ENCODE results near the gene FOXF1. TPM values are rescaled to one million over a fixed set of nuclear protein-coding genes. Genes with fewer than 3 reads are reported as not detected.

FOXF1 gene
- total and polyA plus RNA-seq, 2 donors = 0.05 to 0.55 TPM

DNA sequence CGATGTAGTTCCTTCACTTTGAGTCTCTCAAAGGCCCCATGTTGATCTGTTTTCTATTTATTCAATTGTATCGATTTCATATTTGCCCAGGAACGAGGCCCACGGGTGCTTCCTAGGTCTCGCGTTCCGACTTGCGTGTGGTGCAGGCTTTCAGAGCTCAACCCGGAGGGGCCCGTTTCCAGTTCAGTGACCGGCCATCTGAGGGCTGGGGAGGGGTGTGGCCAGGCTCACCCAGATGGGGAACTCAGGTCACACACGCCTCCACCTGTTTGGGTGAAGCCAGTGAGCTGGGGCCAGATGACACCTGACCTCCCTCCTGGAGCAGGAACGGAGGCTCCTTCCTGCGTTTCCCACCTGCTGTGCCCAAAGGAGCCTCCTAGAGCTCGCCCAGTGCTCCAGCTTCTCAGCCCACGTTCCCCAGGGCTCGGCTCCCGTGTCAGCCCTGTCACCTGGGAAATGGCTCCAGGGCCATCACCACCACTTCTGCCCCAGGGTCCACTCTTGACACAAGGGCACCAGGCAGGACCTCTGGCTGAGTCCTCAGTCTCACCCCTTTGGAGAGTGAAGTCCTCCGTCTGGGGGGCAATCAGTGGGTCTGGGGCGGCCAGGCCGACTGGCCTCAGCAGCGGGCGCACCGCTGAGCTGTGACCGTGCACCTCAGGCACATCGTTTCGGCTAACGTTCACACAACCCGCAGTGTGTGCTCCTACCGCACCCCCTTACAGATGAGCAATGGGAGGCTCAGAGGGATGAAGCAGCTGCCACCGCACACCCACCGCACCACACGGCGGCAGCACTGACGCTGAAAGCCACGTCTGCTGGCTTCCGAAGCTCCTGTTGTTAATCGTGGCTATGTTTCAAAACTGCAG, 18.0 kb downstream of the FOXF1 start:
- 96% methylated on average over 38 of the region's 38 CpGs for WGBS
- Histone ChIP-seq H3K9me3 (ENCODE audit: control insufficient read depth in 2 of 2, insufficient read depth in 1 of 2, low read length in 1 of 2) (no peaks in the 10 kb centered on the region), H3K4me1 (ENCODE audit: control insufficient read depth in 2 of 2, insufficient read depth in 2 of 2, low read length in 2 of 2) (no peaks in the 10 kb centered on the region), H3K36me3 (ENCODE audit: control insufficient read depth in 2 of 2, insufficient read depth in 2 of 2, low read length in 1 of 2) (peaks cover 0 to 14% of the 10 kb centered on the region in 2 donors), H3K4me3 (ENCODE audit: low read length in 2 of 2) (no peak overlapping the region), H3K27me3 (ENCODE audit: control insufficient read depth in 2 of 2, insufficient read depth in 1 of 2, low read length in 1 of 2) (peaks cover 0 to 6% of the 10 kb centered on the region in 2 donors), H3K27ac (ENCODE audit: low read depth in 1 of 2, low read length in 1 of 2) (no peak overlapping the region)
- DNase-seq (ENCODE audit: low read depth in 6 of 9, low spot score in 9 of 9) = no peak

DNA sequence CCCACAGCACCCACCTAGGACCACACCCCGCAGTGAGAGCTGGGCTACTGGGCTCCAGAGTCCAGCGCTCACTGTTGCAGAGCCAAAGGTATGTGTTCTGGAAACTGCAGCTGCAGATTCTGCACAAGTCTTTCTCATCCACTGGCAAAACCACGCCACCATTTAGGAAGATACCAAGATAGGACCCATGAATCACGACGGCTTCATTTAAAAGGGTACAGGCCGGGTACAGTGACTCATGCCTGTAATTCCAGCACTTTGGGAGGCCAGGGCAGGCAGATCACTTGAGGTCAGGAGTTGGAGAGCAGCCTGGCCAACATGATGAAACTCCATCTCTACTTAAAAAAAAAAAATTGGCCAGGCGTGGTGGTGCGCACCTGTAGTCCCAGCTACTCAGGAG, 18.8 kb downstream of the FOXF1 start:
- Histone ChIP-seq H3K4me3 (ENCODE audit: low read length in 2 of 2) (no peak overlapping the region), H3K27me3 (ENCODE audit: control insufficient read depth in 2 of 2, insufficient read depth in 1 of 2, low read length in 1 of 2) (peaks cover 0 to 2% of the 10 kb centered on the region in 2 donors), H3K4me1 (ENCODE audit: control insufficient read depth in 2 of 2, insufficient read depth in 2 of 2, low read length in 2 of 2) (no peaks in the 10 kb centered on the region), H3K9me3 (ENCODE audit: control insufficient read depth in 2 of 2, insufficient read depth in 1 of 2, low read length in 1 of 2) (no peaks in the 10 kb centered on the region), H3K36me3 (ENCODE audit: control insufficient read depth in 2 of 2, insufficient read depth in 2 of 2, low read length in 1 of 2) (peaks cover 0 to 14% of the 10 kb centered on the region in 2 donors), H3K27ac (ENCODE audit: low read depth in 1 of 2, low read length in 1 of 2) (no peak overlapping the region)
- WGBS = 85% methylated on average over 8 of the region's 8 CpGs
- no peak for DNase-seq (ENCODE audit: low read depth in 6 of 9, low spot score in 9 of 9)

DNA sequence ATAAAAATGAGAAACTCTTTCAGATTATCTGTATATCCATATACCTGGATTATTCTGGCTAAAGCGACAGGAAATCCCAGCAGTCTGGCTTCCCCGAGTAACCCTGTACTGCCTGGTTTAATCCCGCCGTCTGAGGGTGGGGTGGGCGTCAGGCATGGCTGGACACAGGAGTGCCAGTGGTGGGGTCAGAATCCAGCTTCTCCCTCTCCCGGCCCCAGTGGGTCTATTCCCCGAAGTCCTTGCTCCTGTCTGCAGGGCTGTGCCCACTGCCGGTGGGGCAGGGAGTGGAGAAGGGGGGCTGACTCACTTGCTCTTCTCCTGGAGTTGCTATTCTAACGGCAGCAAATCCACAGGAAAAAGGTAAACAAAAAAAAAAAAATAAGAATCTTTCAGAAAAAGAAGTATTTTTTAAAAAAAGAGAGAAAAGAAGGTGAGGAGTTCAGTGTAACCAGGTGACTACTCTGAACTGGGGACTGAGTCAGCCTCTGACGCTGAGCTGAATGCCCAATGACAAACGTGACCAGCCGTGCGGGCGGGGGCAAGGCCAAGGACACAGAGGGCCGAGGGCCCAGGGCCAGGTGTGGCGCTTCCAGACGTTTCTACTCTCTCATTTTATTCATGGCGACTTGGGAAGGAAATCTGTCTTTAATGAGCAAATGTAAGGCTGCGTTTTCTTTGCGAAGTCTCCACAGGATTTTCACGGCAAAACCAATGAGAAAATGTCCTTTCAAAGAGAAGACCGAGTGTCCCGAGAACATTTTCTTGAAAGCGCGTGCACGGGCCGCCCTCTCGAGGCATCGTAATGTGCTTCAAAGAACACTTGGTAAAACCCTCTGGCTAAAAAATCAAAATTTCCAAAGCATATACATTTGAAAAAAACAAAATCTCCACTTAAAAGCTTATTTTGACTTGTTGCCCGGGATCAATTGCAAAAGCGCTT, 20.2 kb downstream of the FOXF1 start:
- H3K9me3 ChIP-seq (ENCODE audit: control insufficient read depth in 2 of 2, insufficient read depth in 1 of 2, low read length in 1 of 2) = no peaks in the 10 kb centered on the region
- no peak for DNase-seq (ENCODE audit: low read depth in 6 of 9, low spot score in 9 of 9)
- WGBS = 96% methylated on average over 31 of the region's 31 CpGs
- peaks cover 0 to 18% of the 10 kb centered on the region in 2 donors for H3K36me3 ChIP-seq (ENCODE audit: control insufficient read depth in 2 of 2, insufficient read depth in 2 of 2, low read length in 1 of 2)
- H3K4me1 ChIP-seq (ENCODE audit: control insufficient read depth in 2 of 2, insufficient read depth in 2 of 2, low read length in 2 of 2) = no peaks in the 10 kb centered on the region
- H3K27ac ChIP-seq (ENCODE audit: low read depth in 1 of 2, low read length in 1 of 2) = no peak overlapping the region
- peaks cover 0 to 2% of the 10 kb centered on the region in 2 donors for H3K27me3 ChIP-seq (ENCODE audit: control insufficient read depth in 2 of 2, insufficient read depth in 1 of 2, low read length in 1 of 2)
- no peak overlapping the region for H3K4me3 ChIP-seq (ENCODE audit: low read length in 2 of 2)

DNA sequence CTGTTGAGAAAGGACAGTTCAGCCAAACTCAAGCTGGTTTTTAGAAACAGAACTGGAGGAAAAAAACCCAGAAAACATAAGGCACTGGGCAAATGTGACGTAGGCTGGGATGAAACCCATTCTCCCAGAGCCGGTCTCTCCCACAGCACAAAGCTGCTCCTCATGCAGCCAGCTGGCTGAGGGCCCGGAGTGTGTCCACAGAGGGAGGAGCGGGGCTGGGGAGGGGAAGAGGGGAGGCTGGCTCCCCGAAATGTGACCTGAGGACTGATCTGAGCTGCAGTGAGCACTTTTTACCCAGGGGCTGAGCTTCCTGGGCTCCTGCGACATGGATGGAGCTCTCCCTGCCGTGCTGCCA, 20.8 kb downstream of the FOXF1 start:
- H3K9me3 ChIP-seq (ENCODE audit: control insufficient read depth in 2 of 2, insufficient read depth in 1 of 2, low read length in 1 of 2) = no peaks in the 10 kb centered on the region
- DNase-seq (ENCODE audit: low read depth in 6 of 9, low spot score in 9 of 9) = no peak
- H3K27ac ChIP-seq (ENCODE audit: low read depth in 1 of 2, low read length in 1 of 2) = no peak overlapping the region
- no peaks in the 10 kb centered on the region for H3K4me1 ChIP-seq (ENCODE audit: control insufficient read depth in 2 of 2, insufficient read depth in 2 of 2, low read length in 2 of 2)
- no peak overlapping the region for H3K4me3 ChIP-seq (ENCODE audit: low read length in 2 of 2)
- peaks cover 0 to 19% of the 10 kb centered on the region in 2 donors for H3K36me3 ChIP-seq (ENCODE audit: control insufficient read depth in 2 of 2, insufficient read depth in 2 of 2, low read length in 1 of 2)
- 94% methylated on average over 7 of the region's 7 CpGs for WGBS
- peaks cover 0 to 2% of the 10 kb centered on the region in 2 donors for H3K27me3 ChIP-seq (ENCODE audit: control insufficient read depth in 2 of 2, insufficient read depth in 1 of 2, low read length in 1 of 2)

DNA sequence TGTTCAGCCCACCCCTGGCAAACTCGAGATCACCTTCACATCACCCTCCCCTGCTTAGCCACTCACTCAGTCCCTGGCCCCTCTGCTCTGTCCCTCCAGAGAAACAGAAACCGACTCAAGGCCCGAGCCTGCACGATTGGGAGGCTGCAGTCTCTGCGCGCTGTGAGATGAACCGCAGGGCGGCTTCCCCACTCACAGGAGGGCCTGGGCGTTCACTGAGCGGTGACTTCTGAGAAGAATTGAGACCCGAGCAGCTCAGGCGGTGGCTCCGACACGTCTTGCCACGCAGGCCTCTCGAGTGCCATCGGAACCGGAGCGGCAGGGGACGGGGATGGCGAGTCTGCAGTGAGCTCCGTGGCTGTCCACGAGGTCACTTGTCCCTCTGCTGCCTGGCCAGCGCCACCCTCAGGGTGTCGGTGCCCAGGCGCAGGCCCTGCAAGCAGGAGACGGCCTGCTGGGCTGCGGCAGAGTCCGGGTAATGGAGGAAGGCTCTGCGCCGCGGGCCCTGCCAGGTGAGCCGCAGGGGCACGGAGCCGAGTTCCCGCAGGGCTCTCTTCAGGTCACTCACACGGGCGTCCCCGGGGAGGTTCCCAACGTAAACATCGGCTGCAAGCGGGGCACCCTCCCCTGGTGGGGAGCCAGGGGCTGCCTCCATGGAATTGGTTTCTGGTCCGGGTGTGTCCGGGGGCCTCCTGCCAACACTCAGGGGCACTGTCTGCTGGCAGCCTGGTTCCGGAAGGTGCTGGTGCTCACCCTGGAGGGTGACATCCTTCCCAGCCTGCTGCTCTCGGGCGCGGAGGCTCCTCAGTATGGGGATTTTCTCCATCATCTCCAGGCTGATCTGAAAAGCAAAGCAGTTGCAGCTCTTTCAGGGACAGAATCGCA, 21.6 kb downstream of the FOXF1 start:
- Histone ChIP-seq H3K36me3 (ENCODE audit: control insufficient read depth in 2 of 2, insufficient read depth in 2 of 2, low read length in 1 of 2) (peaks cover 0 to 23% of the 10 kb centered on the region in 2 donors), H3K27ac (ENCODE audit: low read depth in 1 of 2, low read length in 1 of 2) (no peak overlapping the region), H3K9me3 (ENCODE audit: control insufficient read depth in 2 of 2, insufficient read depth in 1 of 2, low read length in 1 of 2) (no peaks in the 10 kb centered on the region), H3K4me1 (ENCODE audit: control insufficient read depth in 2 of 2, insufficient read depth in 2 of 2, low read length in 2 of 2) (no peaks in the 10 kb centered on the region), H3K4me3 (ENCODE audit: low read length in 2 of 2) (no peak overlapping the region), H3K27me3 (ENCODE audit: control insufficient read depth in 2 of 2, insufficient read depth in 1 of 2, low read length in 1 of 2) (no peaks in the 10 kb centered on the region)
- no peak for DNase-seq (ENCODE audit: low read depth in 6 of 9, low spot score in 9 of 9)
- WGBS = 95% methylated on average over 49 of the region's 49 CpGs

DNA sequence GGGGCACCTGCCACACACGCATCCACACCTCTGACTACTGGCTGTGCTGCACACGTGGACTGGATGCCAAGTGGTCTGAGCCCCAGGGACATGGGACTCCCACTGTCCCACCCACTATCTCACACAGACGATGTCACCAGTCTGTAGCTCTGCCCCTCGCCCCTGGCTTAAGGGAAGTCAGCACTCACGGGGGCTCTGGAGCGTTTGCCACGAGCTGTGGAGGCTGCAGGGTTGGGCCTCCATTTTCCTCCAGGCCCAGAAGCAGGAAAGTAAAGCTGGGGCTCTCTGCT, 22.1 kb downstream of the FOXF1 start:
- H3K4me3 ChIP-seq (ENCODE audit: low read length in 2 of 2) = no peak overlapping the region
- no peaks in the 10 kb centered on the region for H3K27me3 ChIP-seq (ENCODE audit: control insufficient read depth in 2 of 2, insufficient read depth in 1 of 2, low read length in 1 of 2)
- no peaks in the 10 kb centered on the region for H3K4me1 ChIP-seq (ENCODE audit: control insufficient read depth in 2 of 2, insufficient read depth in 2 of 2, low read length in 2 of 2)
- no peak for DNase-seq (ENCODE audit: low read depth in 6 of 9, low spot score in 9 of 9)
- 97% methylated on average over 7 of the region's 7 CpGs for WGBS
- H3K27ac ChIP-seq (ENCODE audit: low read depth in 1 of 2, low read length in 1 of 2) = no peak overlapping the region
- H3K36me3 ChIP-seq (ENCODE audit: control insufficient read depth in 2 of 2, insufficient read depth in 2 of 2, low read length in 1 of 2) = peaks cover 1 to 23% of the 10 kb centered on the region in 2 donors
- no peaks in the 10 kb centered on the region for H3K9me3 ChIP-seq (ENCODE audit: control insufficient read depth in 2 of 2, insufficient read depth in 1 of 2, low read length in 1 of 2)

DNA sequence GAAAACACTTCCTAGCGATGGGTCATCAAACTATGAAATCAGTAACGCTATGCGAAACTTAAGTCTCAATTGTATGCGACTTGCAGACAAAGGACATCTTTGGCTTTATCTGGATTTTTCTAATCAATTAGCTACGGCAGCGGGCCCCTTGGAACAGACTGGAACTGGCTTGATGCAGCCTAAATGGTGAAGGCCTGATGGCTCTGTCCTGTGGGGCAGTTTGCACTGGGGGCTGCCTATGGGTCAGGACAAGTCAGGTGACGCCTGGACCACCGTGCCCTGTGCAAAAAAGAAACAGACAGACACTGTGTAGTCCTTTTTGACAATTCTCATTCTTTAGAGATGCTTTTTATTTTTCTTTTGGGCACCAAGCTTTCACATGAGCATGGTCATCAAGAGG, 22.7 kb downstream of the FOXF1 start:
- no peak overlapping the region for H3K4me3 ChIP-seq (ENCODE audit: low read length in 2 of 2)
- H3K4me1 ChIP-seq (ENCODE audit: control insufficient read depth in 2 of 2, insufficient read depth in 2 of 2, low read length in 2 of 2) = no peaks in the 10 kb centered on the region
- peaks cover 6 to 27% of the 10 kb centered on the region in 2 donors for H3K36me3 ChIP-seq (ENCODE audit: control insufficient read depth in 2 of 2, insufficient read depth in 2 of 2, low read length in 1 of 2)
- H3K27ac ChIP-seq (ENCODE audit: low read depth in 1 of 2, low read length in 1 of 2) = no peak overlapping the region
- no peaks in the 10 kb centered on the region for H3K27me3 ChIP-seq (ENCODE audit: control insufficient read depth in 2 of 2, insufficient read depth in 1 of 2, low read length in 1 of 2)
- no peak for DNase-seq (ENCODE audit: low read depth in 6 of 9, low spot score in 9 of 9)
- WGBS = over 99% methylated on average over 8 of the region's 8 CpGs
- no peaks in the 10 kb centered on the region for H3K9me3 ChIP-seq (ENCODE audit: control insufficient read depth in 2 of 2, insufficient read depth in 1 of 2, low read length in 1 of 2)

DNA sequence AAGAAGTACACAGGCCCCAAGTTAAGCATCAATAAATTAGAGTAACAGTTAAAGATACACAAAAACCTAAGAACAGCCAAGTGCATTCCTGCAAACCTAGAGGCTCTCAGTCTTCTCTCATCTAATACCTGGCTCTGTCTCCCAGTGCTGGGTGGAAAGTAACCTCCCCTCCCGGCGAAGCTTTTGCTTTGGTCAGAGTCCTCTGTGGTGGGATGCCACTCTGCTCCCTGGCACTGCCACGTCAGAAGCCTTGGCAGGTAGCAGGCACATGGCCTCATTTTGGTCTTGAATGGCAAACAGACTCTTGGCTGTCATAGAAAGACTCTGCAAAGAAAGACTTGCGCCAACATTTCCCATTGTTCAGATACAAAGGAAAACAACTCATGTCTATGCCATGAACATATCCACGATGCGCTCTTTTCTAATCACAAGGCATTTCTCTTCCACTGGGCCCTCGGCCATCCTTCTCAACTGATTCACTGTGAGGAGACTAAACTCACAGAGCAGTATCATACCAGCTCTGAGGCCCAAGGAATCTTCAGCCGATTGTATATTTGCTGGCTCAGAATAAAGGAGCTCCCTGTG, 23.5 kb downstream of the FOXF1 start:
- Histone ChIP-seq H3K27ac (ENCODE audit: low read depth in 1 of 2, low read length in 1 of 2) (no peak overlapping the region), H3K4me3 (ENCODE audit: low read length in 2 of 2) (no peak overlapping the region), H3K36me3 (ENCODE audit: control insufficient read depth in 2 of 2, insufficient read depth in 2 of 2, low read length in 1 of 2) (peaks cover 12 to 35% of the 10 kb centered on the region in 2 donors), H3K4me1 (ENCODE audit: control insufficient read depth in 2 of 2, insufficient read depth in 2 of 2, low read length in 2 of 2) (no peaks in the 10 kb centered on the region), H3K9me3 (ENCODE audit: control insufficient read depth in 2 of 2, insufficient read depth in 1 of 2, low read length in 1 of 2) (no peaks in the 10 kb centered on the region), H3K27me3 (ENCODE audit: control insufficient read depth in 2 of 2, insufficient read depth in 1 of 2, low read length in 1 of 2) (no peaks in the 10 kb centered on the region)
- WGBS = 98% methylated on average over 8 of the region's 8 CpGs
- no peak for DNase-seq (ENCODE audit: low read depth in 6 of 9, low spot score in 9 of 9)

Data from thymus (tissue), 11 donors.